HepG2 (cell line): ENCODE measurements around the gene RNF123. TPM values are rescaled to one million over a fixed set of nuclear protein-coding genes. Genes with fewer than 3 reads are reported as not detected.

Experiments used
- ATAC-seq: fragments of 200-7000 bp; cut with Tn5 transposase; 3 replicates; pipeline ENCODE4 v1.9.1; 2020; ENCODE audit warnings: mild to moderate bottlenecking, moderate library complexity
- BruUV-seq: library from RNA; stranded (reverse); fragments of 400-500 nt; replicated peaks from 2 replicates; lab custom pipeline; 2021; lab: Mats Ljungman, UMichigan
- CTCF ChIA-PET: fragments of 300-600 bp; formaldehyde crosslinking; extraction: SDS; loops from one replicate; lab custom pipeline; 2021; ENCODE audit warnings: low total read pairs, inconsistent platforms, low intra/inter-chr PET ratio; lab: Yijun Ruan, JAX
- POLR2A ChIA-PET: fragments of 350-600 bp; sonication (Branson Sonifier 250); formaldehyde crosslinking; loops from one replicate; lab custom pipeline; 2020; ENCODE audit warnings: antibody characterized with exemption, inconsistent platforms; lab: Yijun Ruan, JAX
- DNase-seq: peaks from one replicate; pipeline ENCODE4 v3.0.0-alpha.2; 2015; ENCODE audit warnings: low spot score
- FAIRE-seq: peaks from 3 replicates; lab custom pipeline; 2011; peaks lifted over from hg19 to GRCh38; lab: Jason Lieb, UNC
- H2AFZ ChIP-seq: one replicate; pipeline ENCODE4 v1.6.1; 2011; ENCODE audit warnings: low read length, inconsistent platforms
- H3K27ac ChIP-seq: fragments of 300-600 bp; 3 replicates; pipeline ENCODE4 v1.8.0; 2011; ENCODE audit warnings: mixed run types, mild to moderate bottlenecking, mixed read lengths, low read length, inconsistent platforms; ENCODE audit not compliant: insufficient read depth; ENCODE audit errors: extremely low read length
- H3K27me3 ChIP-seq, 2 experiments: fragments of 200-600 bp in 1 of 2; 2 replicates in 1 of 2; 3 replicates in 1 of 2; pipeline versions ENCODE4 v1.6.0 to v1.8.0; 2011; ENCODE audit warnings: low read length in 2 of 2, mild to moderate bottlenecking in 2 of 2, moderate library complexity in 2 of 2, inconsistent platforms in 1 of 2; ENCODE audit not compliant: insufficient read depth in 2 of 2, control insufficient read depth in 1 of 2
- H3K36me3 ChIP-seq, 2 experiments: fragments of 200-600 bp in 1 of 2; replicated peaks in 1 of 2; 2 replicates in 1 of 2; 3 replicates in 1 of 2; pipeline versions ENCODE4 v1.5.1 to v1.8.0; 2011; ENCODE audit warnings: low read length in 2 of 2, inconsistent platforms in 1 of 2; ENCODE audit not compliant: insufficient read depth in 2 of 2, control insufficient read depth in 1 of 2
- H3K4me1 ChIP-seq: 2 replicates; pipeline ENCODE4 v1.5.1; 2012; ENCODE audit warnings: low read length, inconsistent platforms; ENCODE audit not compliant: insufficient read depth
- H3K4me2 ChIP-seq: 2 replicates; pipeline ENCODE4 v1.6.0; 2011; ENCODE audit warnings: low read depth, low read length, inconsistent platforms
- H3K4me3 ChIP-seq, 3 experiments: fragments of 200-600 bp in 1 of 3; sonication (generic), shearing (Covaris generic) in 1 of 3; replicated peaks in 1 of 3; 2 replicates each; pipeline ENCODE4 v1.5.1; 2011 to 2016; ENCODE audit warnings: low read length in 3 of 3, inconsistent platforms in 2 of 3, low read depth in 2 of 3, mild to moderate bottlenecking in 2 of 3, control low read depth in 1 of 3, mixed read lengths in 1 of 3; ENCODE audit not compliant: insufficient read depth in 1 of 3
- H3K79me2 ChIP-seq: one replicate; pipeline ENCODE4 v1.6.1; 2011; ENCODE audit warnings: low read length, inconsistent platforms; ENCODE audit not compliant: insufficient read depth
- H3K9ac ChIP-seq: 2 replicates; pipeline ENCODE4 v1.6.0; 2011; ENCODE audit warnings: mild to moderate bottlenecking, low read depth, low read length, inconsistent platforms; ENCODE audit not compliant: insufficient read depth
- H3K9me3 ChIP-seq: 2 replicates; pipeline ENCODE4 v1.5.1; 2012; ENCODE audit warnings: mild to moderate bottlenecking, low read length
- H4K20me1 ChIP-seq: 2 replicates; pipeline ENCODE4 v1.6.0; 2011; ENCODE audit warnings: inconsistent platforms, mild to moderate bottlenecking, low read length, moderate library complexity; ENCODE audit not compliant: insufficient read depth
- EP300 ChIP-seq, 3 experiments: sonication (generic) in 1 of 3; formaldehyde crosslinking in 1 of 3; IDR thresholded peaks; 2 replicates each; pipeline versions ENCODE4 v1.5.1 to v1.6.1; 2011 to 2020; ENCODE audit warnings: low read depth in 2 of 3, low read length in 2 of 3, borderline replicate concordance in 1 of 3, improper control_type of control experiment in 1 of 3, mild to moderate bottlenecking in 1 of 3, missing genetic modification reagents in 1 of 3, moderate library complexity in 1 of 3
- HNF4G ChIP-seq, 2 experiments: sonication (generic) in 1 of 2; formaldehyde crosslinking in 1 of 2; IDR thresholded peaks; 2 replicates each; pipeline versions ENCODE4 v1.4.0 to v1.6.1; 2011 to 2020; ENCODE audit warnings: borderline replicate concordance in 2 of 2, low read depth in 2 of 2, mild to moderate bottlenecking in 2 of 2, low read length in 1 of 2, missing genetic modification reagents in 1 of 2, moderate library complexity in 1 of 2
- HNRNPLL ChIP-seq: fragments of 200-400 bp; formaldehyde crosslinking; IDR thresholded peaks from 2 replicates; pipeline ENCODE4 v1.6.1; 2017; ENCODE audit warnings: mild to moderate bottlenecking, low read depth, low read length; ENCODE audit not compliant: poor library complexity, severe bottlenecking
- PITX1 ChIP-seq: sonication (generic); formaldehyde crosslinking; IDR thresholded peaks from 2 replicates; pipeline ENCODE4 v1.5.1; 2020; ENCODE audit warnings: mild to moderate bottlenecking, missing genetic modification reagents
- POLR2A ChIP-seq, 2 experiments: IDR thresholded peaks; 2 replicates each; pipeline ENCODE4 v1.6.1; 2011; ENCODE audit warnings: low read depth in 2 of 2, low read length in 2 of 2, mild to moderate bottlenecking in 1 of 2, moderate library complexity in 1 of 2; ENCODE audit not compliant: insufficient read depth in 1 of 2
- ZNF143 ChIP-seq: sonication (generic); formaldehyde crosslinking; IDR thresholded peaks from 2 replicates; pipeline ENCODE4 v1.4.0; 2020; ENCODE audit warnings: missing genetic modification reagents
- ZNF225 ChIP-seq: sonication (generic); formaldehyde crosslinking; IDR thresholded peaks from 2 replicates; pipeline ENCODE4 v1.4.0; 2020; ENCODE audit warnings: mild to moderate bottlenecking, missing genetic modification reagents
- ZNF333 ChIP-seq: sonication (generic); formaldehyde crosslinking; IDR thresholded peaks from 2 replicates; pipeline ENCODE4 v1.4.0; 2020; ENCODE audit warnings: mild to moderate bottlenecking, missing genetic modification reagents, borderline replicate concordance
- WGBS: methylation state at CpG from one replicate; pipeline ENCODE4 v1.1.6; 2017; ENCODE audit warnings: low lambda C conversion rate; 5-methylcytosine and 5-hydroxymethylcytosine counted together
- in situ Hi-C: cut with HindIII; loops from 2 replicates; pipeline ENCODE4 v1.10.0; 2017; ENCODE audit warnings: low pct_unique_long_range_greater_than_20kb; ENCODE audit not compliant: extremely low pct_ligation_motif_present
- intact Hi-C: fragments of 100-400 bp; cut with micrococcal nuclease; formaldehyde crosslinking; loops from one replicate; pipeline ENCODE4 v1.10.0; 2022; ENCODE audit not compliant: unreplicated experiment
- polyA plus RNA-seq, 8 experiments: library from polyadenylated mRNA; depleted of rRNA in 3 of 8; stranded (reverse) in 7 of 8; unstranded in 1 of 8; fragments of >200 nt; fragmentation: Illumina TruSeq in 4 of 8; extraction: Trizol in 4 of 8; gene quantifications; 2 replicates each; pipeline versions ENCODE4 v1.2.1 to v1.2.3, GENCODE V29; 2011 to 2016; ENCODE audit warnings: low read depth in 4 of 8, missing spikeins in 1 of 8, mixed read lengths in 1 of 8; ENCODE audit not compliant: insufficient read depth in 1 of 8
- total RNA-seq, 5 experiments: library from RNA; depleted of rRNA; stranded (reverse); fragments of >200 nt; fragmentation: Illumina TruSeq; extraction: Trizol; gene quantifications; 2 replicates each; pipeline ENCODE4 v1.2.3, GENCODE V29; 2016; ENCODE audit warnings: low read depth in 1 of 5
- TF ChIP-seq, protein P1 (sequence below): sonication (generic); formaldehyde crosslinking; IDR thresholded peaks from 2 replicates; pipeline ENCODE4 v1.5.0; 2020; ENCODE audit warnings: mild to moderate bottlenecking, missing genetic modification reagents
- TF ChIP-seq, protein P2 (sequence below): sonication (generic); formaldehyde crosslinking; IDR thresholded peaks from 2 replicates; pipeline ENCODE4 v1.4.0; 2020; ENCODE audit warnings: mild to moderate bottlenecking, missing genetic modification reagents
- TF ChIP-seq, protein P3 (sequence below): sonication (generic); formaldehyde crosslinking; IDR thresholded peaks from 2 replicates; pipeline ENCODE4 v1.5.0; 2020; ENCODE audit warnings: mild to moderate bottlenecking, missing genetic modification reagents, borderline replicate concordance
- TF ChIP-seq, protein P4 (sequence below): sonication (generic); formaldehyde crosslinking; IDR thresholded peaks from 2 replicates; pipeline ENCODE4 v1.8.0; 2022; ENCODE audit warnings: mild to moderate bottlenecking, missing genetic modification reagents, moderate library complexity

RNF123 gene
- total and polyA plus RNA-seq, 2 of the 13 experiments (the other 11 are each of a cell fraction or from before 2014, with no cell fraction given): 29.9 to 82.2 TPM

DNA sequence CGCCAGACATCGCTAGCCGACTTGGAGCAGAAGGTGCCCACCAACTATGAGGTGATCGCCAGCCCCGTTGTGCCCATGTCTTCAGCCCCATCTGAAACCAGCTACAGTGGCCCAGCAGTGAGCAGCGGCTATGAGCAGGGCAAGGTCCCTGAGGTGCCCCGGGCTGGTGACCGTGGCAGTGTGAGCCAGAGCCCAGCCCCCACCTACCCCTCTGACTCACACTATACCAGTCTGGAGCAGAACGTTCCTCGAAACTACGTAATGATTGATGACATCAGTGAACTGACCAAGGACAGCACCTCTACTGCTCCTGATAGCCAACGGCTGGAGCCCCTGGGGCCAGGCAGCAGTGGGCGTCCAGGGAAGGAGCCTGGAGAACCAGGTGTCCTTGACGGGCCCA lies 28.1 kb upstream of the RNF123 start (continued):
- no peak for TF ChIP-seq HNF4G (IDR thresholded peaks at IDR 0.05; ENCODE audit: borderline replicate concordance, low read depth, low read length)
- no peak for TF ChIP-seq HNF4G (CRISPR knock-in tag; IDR thresholded peaks at IDR 0.05; ENCODE audit: borderline replicate concordance, low read depth)
- TF ChIP-seq, protein P1, sequence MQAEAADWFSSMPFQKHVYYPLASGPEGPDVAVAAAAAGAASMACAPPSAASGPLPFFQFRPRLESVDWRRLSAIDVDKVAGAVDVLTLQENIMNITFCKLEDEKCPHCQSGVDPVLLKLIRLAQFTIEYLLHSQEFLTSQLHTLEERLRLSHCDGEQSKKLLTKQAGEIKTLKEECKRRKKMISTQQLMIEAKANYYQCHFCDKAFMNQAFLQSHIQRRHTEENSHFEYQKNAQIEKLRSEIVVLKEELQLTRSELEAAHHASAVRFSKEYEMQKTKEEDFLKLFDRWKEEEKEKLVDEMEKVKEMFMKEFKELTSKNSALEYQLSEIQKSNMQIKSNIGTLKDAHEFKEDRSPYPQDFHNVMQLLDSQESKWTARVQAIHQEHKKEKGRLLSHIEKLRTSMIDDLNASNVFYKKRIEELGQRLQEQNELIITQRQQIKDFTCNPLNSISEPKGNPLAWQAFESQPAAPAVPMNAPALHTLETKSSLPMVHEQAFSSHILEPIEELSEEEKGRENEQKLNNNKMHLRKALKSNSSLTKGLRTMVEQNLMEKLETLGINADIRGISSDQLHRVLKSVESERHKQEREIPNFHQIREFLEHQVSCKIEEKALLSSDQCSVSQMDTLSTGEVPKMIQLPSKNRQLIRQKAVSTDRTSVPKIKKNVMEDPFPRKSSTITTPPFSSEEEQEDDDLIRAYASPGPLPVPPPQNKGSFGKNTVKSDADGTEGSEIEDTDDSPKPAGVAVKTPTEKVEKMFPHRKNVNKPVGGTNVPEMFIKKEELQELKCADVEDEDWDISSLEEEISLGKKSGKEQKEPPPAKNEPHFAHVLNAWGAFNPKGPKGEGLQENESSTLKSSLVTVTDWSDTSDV (CRISPR knock-in tag): no peak

DNA sequence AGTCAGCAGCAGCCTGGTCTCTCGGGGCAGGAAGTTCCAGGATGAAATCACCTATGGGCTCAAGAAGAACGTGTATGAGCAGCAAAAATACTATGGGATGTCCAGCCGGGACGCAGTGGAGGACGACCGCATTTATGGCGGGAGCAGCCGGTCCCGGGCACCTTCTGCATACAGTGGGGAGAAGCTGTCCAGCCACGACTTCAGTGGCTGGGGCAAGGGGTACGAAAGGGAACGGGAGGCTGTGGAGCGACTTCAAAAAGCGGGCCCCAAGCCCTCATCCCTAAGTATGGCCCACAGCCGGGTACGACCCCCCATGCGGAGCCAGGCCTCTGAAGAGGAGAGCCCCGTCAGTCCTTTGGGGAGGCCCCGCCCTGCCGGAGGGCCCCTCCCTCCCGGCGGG lies 27.3 kb upstream of the RNF123 start:
- POLR2A ChIA-PET: no interaction called here
- TF ChIP-seq, protein P2, sequence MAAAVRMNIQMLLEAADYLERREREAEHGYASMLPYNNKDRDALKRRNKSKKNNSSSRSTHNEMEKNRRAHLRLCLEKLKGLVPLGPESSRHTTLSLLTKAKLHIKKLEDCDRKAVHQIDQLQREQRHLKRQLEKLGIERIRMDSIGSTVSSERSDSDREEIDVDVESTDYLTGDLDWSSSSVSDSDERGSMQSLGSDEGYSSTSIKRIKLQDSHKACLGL (CRISPR knock-in tag): no peak
- TF ChIP-seq, protein P3, sequence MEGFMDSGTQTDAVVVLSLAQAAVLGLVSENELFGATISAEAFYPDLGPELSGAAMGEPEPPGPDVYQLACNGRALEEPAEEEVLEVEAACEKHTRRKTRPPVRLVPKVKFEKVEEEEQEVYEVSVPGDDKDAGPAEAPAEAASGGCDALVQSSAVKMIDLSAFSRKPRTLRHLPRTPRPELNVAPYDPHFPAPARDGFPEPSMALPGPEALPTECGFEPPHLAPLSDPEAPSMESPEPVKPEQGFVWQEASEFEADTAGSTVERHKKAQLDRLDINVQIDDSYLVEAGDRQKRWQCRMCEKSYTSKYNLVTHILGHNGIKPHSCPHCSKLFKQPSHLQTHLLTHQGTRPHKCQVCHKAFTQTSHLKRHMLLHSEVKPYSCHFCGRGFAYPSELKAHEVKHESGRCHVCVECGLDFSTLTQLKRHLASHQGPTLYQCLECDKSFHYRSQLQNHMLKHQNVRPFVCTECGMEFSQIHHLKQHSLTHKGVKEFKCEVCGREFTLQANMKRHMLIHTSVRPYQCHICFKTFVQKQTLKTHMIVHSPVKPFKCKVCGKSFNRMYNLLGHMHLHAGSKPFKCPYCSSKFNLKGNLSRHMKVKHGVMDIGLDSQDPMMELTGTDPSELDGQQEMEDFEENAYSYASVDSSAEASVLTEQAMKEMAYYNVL: no peak
- TF ChIP-seq HNRNPLL (no peak), POLR2A (IDR thresholded peaks at IDR 0.05; ENCODE audit: insufficient read depth in 1 of 2, low read depth in 2 of 2, low read length in 2 of 2) (no peak), ZNF143 (no peak), EP300 (IDR thresholded peaks at IDR 0.05; ENCODE audit: low read depth in 2 of 2, low read length in 2 of 2) (no peak), EP300 (CRISPR knock-in tag; IDR thresholded peaks at IDR 0.05; ENCODE audit: borderline replicate concordance) (no peak), ZNF225 (no peak), PITX1 (CRISPR knock-in tag) (no peak), ZNF333 (CRISPR knock-in tag) (no peak)
- TF ChIP-seq, protein P4, sequence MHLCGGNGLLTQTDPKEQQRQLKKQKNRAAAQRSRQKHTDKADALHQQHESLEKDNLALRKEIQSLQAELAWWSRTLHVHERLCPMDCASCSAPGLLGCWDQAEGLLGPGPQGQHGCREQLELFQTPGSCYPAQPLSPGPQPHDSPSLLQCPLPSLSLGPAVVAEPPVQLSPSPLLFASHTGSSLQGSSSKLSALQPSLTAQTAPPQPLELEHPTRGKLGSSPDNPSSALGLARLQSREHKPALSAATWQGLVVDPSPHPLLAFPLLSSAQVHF (CRISPR knock-in tag): no peak
- peaks cover 44% of the 10 kb centered on the region for H3K4me1 ChIP-seq
- CTCF ChIA-PET: no interaction called here
- no peaks in the 10 kb centered on the region for H3K27me3 ChIP-seq
- no peak overlapping the region for H3K9ac ChIP-seq
- BruUV-seq: no TSS peak
- no peaks in the 10 kb centered on the region for H3K36me3 ChIP-seq
- H4K20me1 ChIP-seq: no peaks in the 10 kb centered on the region
- DNase-seq: no peak
- ATAC-seq: no peak
- no peaks in the 10 kb centered on the region for H3K9me3 ChIP-seq
- FAIRE-seq: no peak
- no peak overlapping the region for H3K27ac ChIP-seq
- H3K4me2 ChIP-seq: no peak overlapping the region
- whole genome bisulfite sequencing: 98% methylated on average over 22 of the region's 22 CpGs
- no peak overlapping the region for H2AFZ ChIP-seq
- no peak overlapping the region for H3K4me3 ChIP-seq
- no peaks in the 10 kb centered on the region for H3K79me2 ChIP-seq
- intact Hi-C loops (no loop called here), in situ Hi-C loops (no loop called here)
